ENCODE data around the gene KCNIP4. TPM values are rescaled to one million over a fixed set of nuclear protein-coding genes. Genes with fewer than 3 reads are reported as not detected.
"Not testable (repeated sequence)": the region's sequence is repeated elsewhere in the genome, so short reads cannot be mapped to it uniquely, and the experiment has no call there.

The KCNIP4 gene
- total and polyA plus RNA-seq, 3 donors from 2014 or later, result 0.68 TPM; not detected in 2

- 93 to 96% methylated on average over 1 of the region's 1 CpG for WGBS, 2 donors
- Histone ChIP-seq H3K9me3 (no peaks in the 10 kb centered on the region), H3K27me3 (no peaks in the 10 kb centered on the region), H3K4me3 (no peak overlapping the region), H3K36me3 (ENCODE audit: low read depth, missing control alignments) (no peaks in the 10 kb centered on the region), H3K27ac (no peak overlapping the region), H3K4me1 (no peaks in the 10 kb centered on the region)
- no peak for DNase-seq
- intact Hi-C loops (cut with DNase I; ENCODE audit: low total_unique reads), result no loop called here
- TF ChIP-seq CTCF (IDR thresholded peaks at IDR 0.05), result no peak
- no peak for TF ChIP-seq POLR2A (IDR thresholded peaks at IDR 0.05)
Measured at GRCh38 chr4:20805716-20806115, 1142.9 kb downstream of the KCNIP4 start.

- Histone ChIP-seq H3K4me1 (no peaks in the 10 kb centered on the region), H3K4me3 (no peak overlapping the region), H3K27me3 (no peaks in the 10 kb centered on the region), H3K9me3 (no peaks in the 10 kb centered on the region), H3K36me3 (ENCODE audit: low read depth, missing control alignments) (no peaks in the 10 kb centered on the region), H3K27ac (no peak overlapping the region)
- TF ChIP-seq POLR2A (IDR thresholded peaks at IDR 0.05) (no peak), CTCF (IDR thresholded peaks at IDR 0.05) (no peak)
- intact Hi-C loops (cut with DNase I; ENCODE audit: low total_unique reads), result no loop called here
- 80 to 81% methylated on average over 2 of the region's 2 CpGs for WGBS, 2 donors
- DNase-seq, result no peak
Measured at GRCh38 chr4:20787940-20788665, 1160.5 kb downstream of the KCNIP4 start.

GRCh38 chr4:20783134-20783533 is 1165.4 kb downstream of the KCNIP4 start:
- H3K4me3 ChIP-seq; DNase-seq; H3K27me3 ChIP-seq; H3K27ac ChIP-seq; intact Hi-C loops (cut with DNase I; ENCODE audit: low total_unique reads); H3K9me3 ChIP-seq; H3K36me3 ChIP-seq (ENCODE audit: low read depth, missing control alignments); H3K4me1 ChIP-seq: not testable (repeated sequence)
- WGBS, 2 donors, result 87 to 90% methylated on average over 1 of the region's 1 CpG

- Histone ChIP-seq H3K9me3 (no peaks in the 10 kb centered on the region), H3K36me3 (ENCODE audit: low read depth, missing control alignments) (no peaks in the 10 kb centered on the region), H3K4me3 (no peak overlapping the region), H3K27ac (no peak overlapping the region), H3K4me1 (no peaks in the 10 kb centered on the region), H3K27me3 (no peaks in the 10 kb centered on the region)
- no peak for TF ChIP-seq POLR2A (IDR thresholded peaks at IDR 0.05)
- 37 to 53% methylated on average over 1 of the region's 1 CpG for WGBS, 2 donors
- intact Hi-C loops (cut with DNase I; ENCODE audit: low total_unique reads), result loop anchor here (10.0 kb wide), 1 partner anchor 356 kb away; no protein-coding TSS in a partner anchor
- DNase-seq, result no peak
Measured at GRCh38 chr4:20778896-20779295, 1169.7 kb downstream of the KCNIP4 start.

- no peaks in the 10 kb centered on the region for H3K27me3 ChIP-seq
- DNase-seq, result peak; percentile 64
- intact Hi-C loops (cut with DNase I; ENCODE audit: low total_unique reads), result loop anchor here (10.0 kb wide), 1 partner anchor 361 kb away; no protein-coding TSS in a partner anchor
- TF ChIP-seq POLR2A (IDR thresholded peaks at IDR 0.05) (no peak), CTCF (IDR thresholded peaks at IDR 0.05) (peak; percentile 32 to 51 (median 47))
- 14 to 20% methylated on average over 14 of the region's 14 CpGs for WGBS, 2 donors
- no peaks in the 10 kb centered on the region for H3K36me3 ChIP-seq (ENCODE audit: low read depth, missing control alignments)
- no peaks in the 10 kb centered on the region for H3K4me1 ChIP-seq
- no peak overlapping the region for H3K4me3 ChIP-seq
- H3K27ac ChIP-seq, result no peak overlapping the region
- no peaks in the 10 kb centered on the region for H3K9me3 ChIP-seq
Measured at GRCh38 chr4:20773144-20773997, 1175.2 kb downstream of the KCNIP4 start.
